Prostate gland (tissue), 2 donors: ENCODE results near the gene PRKD1.

Source experiments
- POLR2AphosphoS5 ChIP-seq: sonication (generic); formaldehyde crosslinking; IDR thresholded peaks from one replicate; pipeline ENCODE4 v1.6.1; 2017; ENCODE audit warnings: antibody characterized with exemption
- TF ChIP-seq, protein P1 (sequence below), 4 experiments: fragments of 200-600 bp in 2 of 4; fragments of 450-650 bp in 2 of 4; sonication (generic) in 2 of 4; IDR thresholded peaks; 1 replicate in 3 of 4; 2 replicates in 1 of 4; pipeline ENCODE4 v1.5.1; 2016 to 2019; ENCODE audit warnings: antibody characterized with exemption in 4 of 4, mild to moderate bottlenecking in 2 of 4, moderate library complexity in 2 of 4

DNA sequence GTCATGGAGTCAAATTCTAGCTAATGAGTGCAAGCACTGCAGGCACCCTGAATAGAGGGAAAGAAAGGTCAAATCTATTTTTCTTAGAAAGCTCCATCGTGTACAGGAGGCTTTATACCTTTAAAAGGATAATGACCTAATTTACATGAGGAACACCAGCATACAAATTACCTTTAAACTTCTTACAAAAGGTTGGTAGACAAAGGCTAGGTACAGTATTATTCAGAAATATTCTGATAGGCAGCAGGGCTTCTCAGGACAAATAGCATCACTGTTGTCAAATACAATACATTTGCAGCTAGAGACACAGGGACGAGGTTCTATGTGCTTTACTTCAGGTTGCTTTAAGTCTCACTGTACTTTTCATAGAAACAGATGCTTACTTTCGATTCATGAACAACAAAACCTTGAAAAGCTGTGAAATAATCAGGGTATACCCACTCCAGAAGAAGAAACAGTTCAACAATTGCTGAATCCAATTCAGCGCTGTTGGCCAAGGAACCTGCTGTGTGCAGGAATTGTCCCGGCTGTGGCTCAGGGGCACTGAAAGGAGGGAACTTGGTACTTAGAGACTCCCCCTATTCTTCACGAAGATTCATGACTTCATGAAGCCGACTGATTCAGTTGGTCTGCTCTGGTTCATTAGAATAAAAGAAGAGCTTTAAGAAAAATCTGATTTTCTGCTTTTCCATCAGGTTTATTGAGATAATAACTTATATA, 252.9 kb downstream of the PRKD1 start:
- TF ChIP-seq, protein P1, sequence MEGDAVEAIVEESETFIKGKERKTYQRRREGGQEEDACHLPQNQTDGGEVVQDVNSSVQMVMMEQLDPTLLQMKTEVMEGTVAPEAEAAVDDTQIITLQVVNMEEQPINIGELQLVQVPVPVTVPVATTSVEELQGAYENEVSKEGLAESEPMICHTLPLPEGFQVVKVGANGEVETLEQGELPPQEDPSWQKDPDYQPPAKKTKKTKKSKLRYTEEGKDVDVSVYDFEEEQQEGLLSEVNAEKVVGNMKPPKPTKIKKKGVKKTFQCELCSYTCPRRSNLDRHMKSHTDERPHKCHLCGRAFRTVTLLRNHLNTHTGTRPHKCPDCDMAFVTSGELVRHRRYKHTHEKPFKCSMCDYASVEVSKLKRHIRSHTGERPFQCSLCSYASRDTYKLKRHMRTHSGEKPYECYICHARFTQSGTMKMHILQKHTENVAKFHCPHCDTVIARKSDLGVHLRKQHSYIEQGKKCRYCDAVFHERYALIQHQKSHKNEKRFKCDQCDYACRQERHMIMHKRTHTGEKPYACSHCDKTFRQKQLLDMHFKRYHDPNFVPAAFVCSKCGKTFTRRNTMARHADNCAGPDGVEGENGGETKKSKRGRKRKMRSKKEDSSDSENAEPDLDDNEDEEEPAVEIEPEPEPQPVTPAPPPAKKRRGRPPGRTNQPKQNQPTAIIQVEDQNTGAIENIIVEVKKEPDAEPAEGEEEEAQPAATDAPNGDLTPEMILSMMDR (IDR thresholded peaks at IDR 0.05): no peak
- no peak for TF ChIP-seq POLR2AphosphoS5
